GM23248 (cell line): Measurements from ENCODE around the gene RIN1. TPM values are rescaled to one million over a fixed set of nuclear protein-coding genes. Genes with fewer than 3 reads are reported as not detected.

ENCODE experiments used
- DNase-seq: peaks from one replicate; pipeline ENCODE4 v3.0.0-alpha.2; 2015
- H2AFZ ChIP-seq: fragments of 200-600 bp; sonication (generic); 2 replicates; pipeline ENCODE4 v1.6.1; 2016; ENCODE audit warnings: antibody characterized with exemption
- H3F3A ChIP-seq: fragments of 200-600 bp; sonication (generic); 2 replicates; pipeline ENCODE4 v1.6.1; 2016; ENCODE audit warnings: mild to moderate bottlenecking, antibody characterized with exemption, mixed run types; ENCODE audit not compliant: insufficient read depth
- H3K27ac ChIP-seq: fragments of 200-600 bp; sonication (generic); 2 replicates; pipeline ENCODE4 v1.5.1; 2016; ENCODE audit warnings: mild to moderate bottlenecking
- H3K27me3 ChIP-seq: fragments of 200-600 bp; sonication (generic); replicated peaks from 2 replicates; pipeline ENCODE4 v1.6.1; 2016; ENCODE audit warnings: mild to moderate bottlenecking; ENCODE audit not compliant: insufficient read depth
- H3K36me3 ChIP-seq: fragments of 200-600 bp; sonication (generic); 2 replicates; pipeline ENCODE4 v1.6.1; 2016; ENCODE audit warnings: low read depth, mild to moderate bottlenecking
- H3K4me1 ChIP-seq: fragments of 200-600 bp; sonication (generic); 2 replicates; pipeline ENCODE4 v1.6.1; 2016; ENCODE audit warnings: mild to moderate bottlenecking; ENCODE audit not compliant: insufficient read depth
- H3K4me2 ChIP-seq: fragments of 200-600 bp; sonication (generic); one replicate; pipeline ENCODE4 v1.6.1; 2016; ENCODE audit warnings: mild to moderate bottlenecking; ENCODE audit not compliant: unreplicated experiment
- H3K4me3 ChIP-seq: fragments of 200-600 bp; sonication (generic); 2 replicates; pipeline ENCODE4 v1.5.1; 2016; ENCODE audit warnings: mild to moderate bottlenecking
- H3K79me2 ChIP-seq: fragments of 200-600 bp; sonication (generic); 2 replicates; pipeline ENCODE4 v1.6.1; 2016; ENCODE audit warnings: mild to moderate bottlenecking; ENCODE audit not compliant: insufficient read depth
- H3K9ac ChIP-seq: fragments of 200-600 bp; sonication (generic); 2 replicates; pipeline ENCODE4 v1.6.1; 2016; ENCODE audit warnings: mild to moderate bottlenecking
- H3K9me2 ChIP-seq: fragments of 200-600 bp; sonication (generic); 2 replicates; pipeline ENCODE4 v1.6.1; 2016; ENCODE audit warnings: mixed run types, mild to moderate bottlenecking, moderate library complexity; ENCODE audit not compliant: insufficient read depth
- H3K9me3 ChIP-seq: fragments of 200-600 bp; sonication (generic); one replicate; pipeline ENCODE4 v1.6.1; 2017; ENCODE audit warnings: low read depth
- H4K20me1 ChIP-seq: fragments of 200-600 bp; sonication (generic); 2 replicates; pipeline ENCODE4 v1.6.0; 2016; ENCODE audit not compliant: insufficient read depth
- EZH2 ChIP-seq: fragments of 200-600 bp; sonication (generic); IDR thresholded peaks from 2 replicates; pipeline ENCODE4 v1.6.1; 2018; ENCODE audit warnings: antibody characterized with exemption, mild to moderate bottlenecking; ENCODE audit not compliant: insufficient read depth, poor library complexity, severe bottlenecking
- EZH2phosphoT487 ChIP-seq: fragments of 200-600 bp; sonication (generic); IDR thresholded peaks from 2 replicates; pipeline ENCODE4 v1.6.1; 2018; ENCODE audit warnings: antibody characterized with exemption, moderate library complexity, mild to moderate bottlenecking, low read depth; ENCODE audit not compliant: insufficient read depth
- WGBS, 2 experiments: methylation state at CpG; one replicate each; pipeline ENCODE4 v1.1.6; 2015 to 2017; ENCODE audit warnings: low lambda C conversion rate in 2 of 2, low coverage in 1 of 2; ENCODE audit errors: missing lambda C conversion rate in 2 of 2; 5-methylcytosine and 5-hydroxymethylcytosine counted together
- in situ Hi-C: fragments of 300-500 bp; cut with MboI; formaldehyde crosslinking; loops from 2 replicates; pipeline ENCODE4 v1.15.0; 2020
- polyA plus RNA-seq: library from polyadenylated mRNA; unstranded; fragments of >200 nt; fragmentation: Nextera tagmentation; extraction: Ambion mirVana; gene quantifications from 2 replicates; pipeline ENCODE4 v1.2.1, GENCODE V29; 2016
- total RNA-seq: library from RNA; depleted of rRNA; stranded (reverse); fragments of >200 nt; shearing (Covaris generic); gene quantifications from 2 replicates; pipeline ENCODE4 v1.2.3, GENCODE V29; 2014

The RIN1 gene
- total and polyA plus RNA-seq, 2 experiments from 2014 or later = 16.8 to 44.0 TPM

- peak overlapping the region; percentile 76 for H3K9ac ChIP-seq
- peak overlapping the region; percentile 40 for H3K4me2 ChIP-seq
- no peak overlapping the region for H2AFZ ChIP-seq
- WGBS, 2 experiments = 0 to 8% methylated on average over 3 of the region's 3 CpGs
- no peaks in the 10 kb centered on the region; the same call in 1 of the 2 replicates for H3K36me3 ChIP-seq
- TF ChIP-seq EZH2phosphoT487 (no peak), EZH2 (no peak)
- peaks cover 47% of the 10 kb centered on the region for H3K4me1 ChIP-seq
- H3F3A ChIP-seq = peaks cover 49% of the 10 kb centered on the region
- H3K79me2 ChIP-seq = peaks cover 7% of the 10 kb centered on the region
- H4K20me1 ChIP-seq = no peaks in the 10 kb centered on the region
- 0 out of 2 replicates have a peak overlapping the region, but pooled peaks have one; percentile 1 for H3K4me3 ChIP-seq
- H3K27ac ChIP-seq = peak overlapping the region; percentile 95
- H3K9me3 ChIP-seq = no peaks in the 10 kb centered on the region
- no peaks in the 10 kb centered on the region for H3K9me2 ChIP-seq
- in situ Hi-C loops = no loop called here
- DNase-seq = peak; percentile 81
- H3K27me3 ChIP-seq = no peaks in the 10 kb centered on the region
These were observed 8.3 kb downstream of the RIN1 start for GRCh38 chr11:66328031-66328301.

DNA sequence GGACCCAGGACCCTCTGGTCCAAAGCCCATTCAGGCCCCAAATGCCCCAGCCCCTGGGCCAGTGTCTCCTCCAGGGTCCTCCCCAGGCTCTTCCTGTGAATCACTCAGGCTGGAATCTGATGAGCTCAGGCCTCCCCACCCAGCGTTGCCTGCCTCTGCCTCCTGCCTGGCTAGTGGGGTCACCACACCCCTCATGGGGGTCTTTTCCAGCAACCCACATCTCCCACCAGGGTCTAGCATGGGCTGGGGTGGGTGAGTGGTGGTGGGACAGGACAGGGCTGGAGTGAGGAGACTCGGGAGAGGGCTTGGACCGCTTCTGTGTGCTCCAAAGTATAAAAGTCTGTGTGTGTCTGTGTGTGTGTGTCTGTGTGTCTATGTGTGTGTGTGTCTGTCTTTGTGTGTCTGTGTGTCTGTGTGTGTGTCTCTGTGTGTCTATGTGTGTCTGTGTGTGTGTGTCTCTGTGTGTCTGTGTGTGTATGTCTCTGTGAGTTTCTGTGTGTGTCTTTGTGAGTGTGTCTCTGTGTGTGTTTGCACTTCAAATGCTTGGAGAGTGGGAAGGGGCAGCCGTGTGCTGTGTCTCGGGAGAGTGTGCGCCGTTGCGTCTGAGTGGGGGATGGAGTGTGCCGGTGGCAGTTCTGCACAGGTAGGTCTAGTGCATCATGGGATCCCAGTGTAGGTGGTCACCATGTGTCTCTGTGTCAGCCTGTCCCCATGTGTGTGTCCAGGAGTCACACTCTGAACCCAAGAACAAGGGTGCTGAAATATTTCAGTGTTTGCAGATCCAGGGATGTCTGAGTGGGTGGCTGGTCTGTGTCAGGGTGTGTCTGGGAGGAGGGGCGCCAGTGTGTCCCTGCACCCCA, 8.8 kb downstream of the RIN1 start:
- H3K79me2 ChIP-seq = 0 out of 2 replicates have a peak, but pooled peaks cover 2% of the 10 kb centered on the region
- in situ Hi-C loops = no loop called here
- peak overlapping the region; percentile 34; the same call in 1 of the 2 replicates for H2AFZ ChIP-seq
- H3K36me3 ChIP-seq = no peaks in the 10 kb centered on the region; the same call in 1 of the 2 replicates
- DNase-seq = peak; percentile 92
- H4K20me1 ChIP-seq = no peaks in the 10 kb centered on the region
- no peak for TF ChIP-seq EZH2phosphoT487
- TF ChIP-seq EZH2 = no peak
- peaks cover 50% of the 10 kb centered on the region for H3K4me1 ChIP-seq
- peak overlapping the region; percentile 39 for H3K4me3 ChIP-seq
- whole genome bisulfite sequencing, 2 experiments = 2% methylated on average over 10 of the region's 10 CpGs
- H3K27ac ChIP-seq = peak overlapping the region; percentile 95
- H3K9ac ChIP-seq = peak overlapping the region; percentile 76
- H3K4me2 ChIP-seq = peak overlapping the region; percentile 68
- no peaks in the 10 kb centered on the region for H3K9me2 ChIP-seq
- H3F3A ChIP-seq = peaks cover 49% of the 10 kb centered on the region
- H3K27me3 ChIP-seq = no peaks in the 10 kb centered on the region
- H3K9me3 ChIP-seq = no peaks in the 10 kb centered on the region

GRCh38 chr11:66326261-66327111, 9.7 kb downstream of the RIN1 start:
- H3K36me3 ChIP-seq = no peaks in the 10 kb centered on the region; the same call in 1 of the 2 replicates
- H3K4me2 ChIP-seq = peak overlapping the region; percentile 68
- TF ChIP-seq EZH2phosphoT487 (no peak), EZH2 (no peak)
- no peaks in the 10 kb centered on the region for H3K27me3 ChIP-seq
- H3K9me3 ChIP-seq = no peaks in the 10 kb centered on the region
- H3F3A ChIP-seq = peaks cover 56% of the 10 kb centered on the region
- H3K79me2 ChIP-seq = no peaks in the 10 kb centered on the region
- H3K4me3 ChIP-seq = 0 out of 2 replicates have a peak overlapping the region, but pooled peaks have one; percentile 9
- no peaks in the 10 kb centered on the region for H3K9me2 ChIP-seq
- in situ Hi-C loops = no loop called here
- peak overlapping the region; percentile 76 for H3K9ac ChIP-seq
- H3K4me1 ChIP-seq = peaks cover 57% of the 10 kb centered on the region
- DNase-seq = peak; percentile 81
- peak overlapping the region; percentile 95 for H3K27ac ChIP-seq
- no peaks in the 10 kb centered on the region for H4K20me1 ChIP-seq
- 2% methylated on average over 13 to 14 of the region's 21 CpGs for WGBS, 2 experiments
- H2AFZ ChIP-seq = no peak overlapping the region

GRCh38 chr11:66325263-66325671, 11.0 kb downstream of the RIN1 start:
- H3K4me2 ChIP-seq = no peak overlapping the region
- in situ Hi-C loops = no loop called here

More at GRCh38 chr11:66325263-66325671, 11.0 kb downstream of the RIN1 start:
- no peaks in the 10 kb centered on the region for H3K9me2 ChIP-seq
- H3K4me1 ChIP-seq = peaks cover 57% of the 10 kb centered on the region
- H3K36me3 ChIP-seq = no peaks in the 10 kb centered on the region
- H3F3A ChIP-seq = peaks cover 46% of the 10 kb centered on the region
- no peaks in the 10 kb centered on the region for H4K20me1 ChIP-seq
- no peaks in the 10 kb centered on the region for H3K9me3 ChIP-seq
- H3K27ac ChIP-seq = peak overlapping the region; percentile 73
- no peaks in the 10 kb centered on the region for H3K79me2 ChIP-seq
- WGBS, 2 experiments = 56 to 57% methylated on average over 8 of the region's 8 CpGs
- H2AFZ ChIP-seq = no peak overlapping the region
- peak; percentile 38 for DNase-seq
- H3K9ac ChIP-seq = 0 out of 2 replicates have a peak overlapping the region, but pooled peaks have one; percentile 44
- no peaks in the 10 kb centered on the region for H3K27me3 ChIP-seq
- TF ChIP-seq EZH2phosphoT487 = no peak
- no peak for TF ChIP-seq EZH2
- H3K4me3 ChIP-seq = no peak overlapping the region
